PFSK-1 (cell line): ENCODE results near the gene ZFP3.

Experiments used
- FOXP2 ChIP-seq: optimal IDR thresholded peaks from 2 replicates; pipeline ENCODE3; 2011; ENCODE audit warnings: borderline replicate concordance, control low read depth, inconsistent platforms; ENCODE audit not compliant: insufficient read depth; ENCODE audit errors: extremely low read length, extremely low read depth
- POLR2AphosphoS5 ChIP-seq: IDR thresholded peaks from 2 replicates; pipeline ENCODE4 v1.6.1; 2012; ENCODE audit warnings: low read depth, mild to moderate bottlenecking, control low read depth, low read length, moderate library complexity
- REST ChIP-seq, 2 experiments: IDR thresholded peaks; 2 replicates each; pipeline versions ENCODE4 v1.6.1 to v1.8.0; 2011 to 2012; ENCODE audit warnings: low read depth in 2 of 2, low read length in 2 of 2, control low read depth in 1 of 2, inconsistent platforms in 1 of 2, mild to moderate bottlenecking in 1 of 2, moderate library complexity in 1 of 2; ENCODE audit not compliant: insufficient read depth in 1 of 2
- SIN3A ChIP-seq: IDR thresholded peaks from 2 replicates; pipeline ENCODE4 v1.6.1; 2012; ENCODE audit warnings: mild to moderate bottlenecking, low read length, moderate library complexity, borderline replicate concordance; ENCODE audit not compliant: insufficient read depth
- TAF1 ChIP-seq: IDR thresholded peaks from 2 replicates; pipeline ENCODE4 v1.6.1; 2012; ENCODE audit warnings: low read length, control low read depth, borderline replicate concordance; ENCODE audit not compliant: insufficient read depth

DNA sequence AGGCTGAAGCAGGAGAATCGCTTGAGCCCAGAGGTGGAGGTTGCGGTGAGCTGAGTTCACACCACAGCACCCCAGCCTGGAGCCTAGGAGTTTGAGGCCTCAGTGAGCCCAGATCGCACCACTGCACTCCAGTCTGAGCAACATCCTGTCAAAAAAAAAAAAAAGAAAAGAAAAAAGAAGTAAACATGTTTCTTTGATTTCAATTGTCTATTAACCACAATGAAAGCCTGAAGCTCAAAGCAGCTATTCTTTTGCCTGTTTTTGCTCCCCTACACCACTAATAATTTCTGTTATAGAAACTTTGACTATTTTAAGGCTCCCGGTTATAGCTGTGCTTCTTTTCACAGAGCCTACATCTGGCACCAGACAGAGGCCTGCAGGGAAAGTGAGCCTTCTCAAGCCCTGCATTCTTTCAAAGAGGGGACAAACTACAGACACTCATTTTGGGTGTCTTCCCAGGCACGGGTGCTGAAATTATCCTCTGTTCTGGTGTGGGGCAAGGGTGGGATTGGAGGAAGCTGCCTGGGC is 28.9 kb upstream of the ZFP3 start:
- TF ChIP-seq SIN3A, result no peak
- TF ChIP-seq POLR2AphosphoS5, result no peak
- no peak for TF ChIP-seq TAF1
- TF ChIP-seq REST (IDR thresholded peaks at IDR 0.05; ENCODE audit: insufficient read depth in 1 of 2, low read depth in 2 of 2, low read length in 2 of 2), result no peak
- TF ChIP-seq FOXP2, result no peak
